Liver (tissue), 9 donors: ENCODE data around the gene USP30. TPM values are rescaled to one million over a fixed set of nuclear protein-coding genes. Genes with fewer than 3 reads are reported as not detected.

Experiments
- DNase-seq: peaks from one replicate; pipeline ENCODE4 v3.0.0-alpha.2; 2017; ENCODE audit warnings: low spot score
- H3K27ac ChIP-seq, 2 donors: one replicate each; pipeline ENCODE4 v1.7.0; 2013; ENCODE audit warnings: inconsistent platforms in 2 of 2, low read length in 2 of 2, control low read depth in 1 of 2, low read depth in 1 of 2, mild to moderate bottlenecking in 1 of 2
- H3K27me3 ChIP-seq, 4 donors: one replicate each; pipeline versions ENCODE4 v1.6.1 to v1.7.0; 2013; ENCODE audit warnings: low read length in 3 of 4, inconsistent platforms in 1 of 4, mild to moderate bottlenecking in 1 of 4, moderate library complexity in 1 of 4; ENCODE audit not compliant: control insufficient read depth in 4 of 4, insufficient read depth in 4 of 4
- H3K36me3 ChIP-seq, 4 donors: one replicate each; pipeline versions ENCODE4 v1.6.1 to v1.7.0; 2013; ENCODE audit warnings: low read length in 3 of 4, mild to moderate bottlenecking in 3 of 4, low read depth in 1 of 4, moderate library complexity in 1 of 4; ENCODE audit not compliant: control insufficient read depth in 4 of 4, insufficient read depth in 3 of 4
- H3K4me1 ChIP-seq, 4 donors: one replicate each; pipeline versions ENCODE4 v1.6.1 to v1.7.0; 2013; ENCODE audit warnings: low read length in 3 of 4, mild to moderate bottlenecking in 3 of 4, moderate library complexity in 1 of 4; ENCODE audit not compliant: control insufficient read depth in 4 of 4, insufficient read depth in 4 of 4
- H3K4me3 ChIP-seq, 3 donors: one replicate each; pipeline versions ENCODE4 v1.6.1 to v1.7.0; 2013; ENCODE audit warnings: low read length in 3 of 3, control low read depth in 1 of 3, low read depth in 1 of 3, mild to moderate bottlenecking in 1 of 3
- H3K9ac ChIP-seq, 2 donors: one replicate each; pipeline ENCODE4 v1.7.0; 2013; ENCODE audit warnings: low read length in 2 of 2, mild to moderate bottlenecking in 2 of 2, moderate library complexity in 2 of 2, control low read depth in 1 of 2, low read depth in 1 of 2
- H3K9me3 ChIP-seq, 4 donors: one replicate each; pipeline versions ENCODE4 v1.6.1 to v1.7.0; 2013; ENCODE audit warnings: low read length in 3 of 4; ENCODE audit not compliant: control insufficient read depth in 4 of 4
- EGR1 ChIP-seq, 2 donors: IDR thresholded peaks; 2 replicates each; pipeline ENCODE4 v1.6.1; 2016 to 2018; ENCODE audit warnings: antibody characterized with exemption in 2 of 2, low read depth in 2 of 2
- FOXA1 ChIP-seq: IDR thresholded peaks from 2 replicates; pipeline ENCODE4 v1.6.1; 2016; ENCODE audit warnings: antibody characterized with exemption
- FOXA2 ChIP-seq: IDR thresholded peaks from 2 replicates; pipeline ENCODE4 v1.6.1; 2016; ENCODE audit warnings: antibody characterized with exemption
- GABPA ChIP-seq, 2 donors: IDR thresholded peaks in 1 of 2; conservative IDR thresholded peaks in 1 of 2; 2 replicates each; pipeline ENCODE4 v1.6.1; 2016; ENCODE audit warnings: antibody characterized with exemption in 2 of 2, mild to moderate bottlenecking in 1 of 2, moderate library complexity in 1 of 2
- HNF4A ChIP-seq, 2 donors: conservative IDR thresholded peaks; 2 replicates each; pipeline ENCODE4 v1.6.1; 2016; ENCODE audit warnings: antibody characterized with exemption in 2 of 2, mild to moderate bottlenecking in 2 of 2
- HNF4G ChIP-seq: IDR thresholded peaks from 2 replicates; pipeline ENCODE4 v1.6.1; 2016; ENCODE audit warnings: antibody characterized with exemption
- JUND ChIP-seq, 2 donors: IDR thresholded peaks; 2 replicates each; pipeline ENCODE4 v1.6.1; 2016; ENCODE audit warnings: antibody characterized with exemption in 2 of 2
- NR2F2 ChIP-seq: IDR thresholded peaks from 2 replicates; pipeline ENCODE4 v1.6.1; 2016; ENCODE audit warnings: antibody characterized with exemption
- RAD21 ChIP-seq, 2 donors: IDR thresholded peaks; 2 replicates each; pipeline ENCODE4 v1.6.1; 2016; ENCODE audit warnings: antibody characterized with exemption in 2 of 2, mild to moderate bottlenecking in 2 of 2
- RXRA ChIP-seq, 2 donors: IDR thresholded peaks; 2 replicates each; pipeline ENCODE4 v1.6.1; 2017 to 2018; ENCODE audit warnings: antibody characterized with exemption in 2 of 2, mild to moderate bottlenecking in 1 of 2
- SP1 ChIP-seq: IDR thresholded peaks from 2 replicates; pipeline ENCODE4 v1.6.1; 2018; ENCODE audit warnings: antibody characterized with exemption, mild to moderate bottlenecking
- TAF1 ChIP-seq: conservative IDR thresholded peaks from 2 replicates; pipeline ENCODE4 v1.6.1; 2016; ENCODE audit warnings: antibody characterized with exemption, mild to moderate bottlenecking
- YY1 ChIP-seq: IDR thresholded peaks from 2 replicates; pipeline ENCODE4 v1.6.1; 2016; ENCODE audit warnings: antibody characterized with exemption, mild to moderate bottlenecking
- WGBS: extraction: QIAGEN DNeasy Blood & Tissue Kit; methylation state at CpG from one replicate; pipeline ENCODE4 v1.1.7; 2013; 5-methylcytosine and 5-hydroxymethylcytosine counted together
- polyA plus RNA-seq, 2 donors: library from polyadenylated mRNA; stranded (reverse) in 1 of 2; unstranded in 1 of 2; fragments of 200-250 nt in 1 of 2; fragments of >200 nt in 1 of 2; fragmentation: Nextera tagmentation in 1 of 2; extraction: Ambion mirVana in 1 of 2; gene quantifications; one replicate each; pipeline versions ENCODE4 v1.2.1 to v1.2.3, GENCODE V29; 2013 to 2015
- total RNA-seq, 2 donors: library from RNA; depleted of rRNA; stranded (reverse); fragments of >200 nt; gene quantifications; one replicate each; pipeline ENCODE4 v1.2.3, GENCODE V29; 2014
- TF ChIP-seq, protein P1 (sequence below): IDR thresholded peaks from 2 replicates; pipeline ENCODE4 v1.6.1; 2016; ENCODE audit warnings: antibody characterized with exemption, mild to moderate bottlenecking
- TF ChIP-seq, protein P2 (sequence below): IDR thresholded peaks from 2 replicates; pipeline ENCODE4 v1.6.1; 2016; ENCODE audit warnings: antibody characterized with exemption
- TF ChIP-seq, protein P3 (sequence below): IDR thresholded peaks from 2 replicates; pipeline ENCODE4 v1.6.1; 2016; ENCODE audit warnings: antibody characterized with exemption
- TF ChIP-seq, protein P4 (sequence below): IDR thresholded peaks from 2 replicates; pipeline ENCODE4 v1.6.1; 2016; ENCODE audit warnings: antibody characterized with exemption
- TF ChIP-seq, protein P5 (sequence below): fragments of 150-350 bp; IDR thresholded peaks from 2 replicates; pipeline ENCODE4 v1.5.1; 2017; ENCODE audit warnings: improper control_type of control experiment, low read depth, low read length; ENCODE audit not compliant: missing input control
- donor health status: healthy.
- donor health status: healthy.
- donor health status: healthy.
- donor health status: healthy.
- donor health status: healthy.

The USP30 gene
- total and polyA plus RNA-seq, 4 donors, result 6.4 to 12.1 (median 9.4) TPM

DNA sequence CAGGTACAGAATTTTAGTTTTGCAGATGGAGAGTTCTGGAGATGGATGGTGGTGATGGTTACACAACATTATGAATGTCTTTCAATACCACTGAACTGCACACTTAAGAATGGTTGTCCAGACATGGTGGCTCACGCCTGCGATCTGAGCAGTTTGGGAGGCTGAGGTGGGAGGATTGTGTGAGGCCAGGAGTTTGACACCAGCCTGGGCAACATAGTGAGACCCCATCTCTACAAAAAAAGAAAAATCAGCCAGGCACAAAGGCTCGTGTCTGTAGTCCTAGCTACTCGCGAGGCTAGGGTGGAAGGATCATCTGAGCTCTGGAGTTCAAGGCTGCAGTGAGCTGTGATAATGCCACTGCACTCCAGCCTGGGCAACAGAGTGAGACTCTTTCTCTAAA, 8.1 kb upstream of the USP30 start:
- H3K9ac ChIP-seq, result no peak overlapping the region
- no peaks in the 10 kb centered on the region for H3K27me3 ChIP-seq
- 83% methylated on average over 5 of the region's 5 CpGs for WGBS
- H3K9me3 ChIP-seq, result peaks cover 0 to 3% (median 1%) of the 10 kb centered on the region in 4 donors
- H3K4me3 ChIP-seq, result no peak overlapping the region
- H3K4me1 ChIP-seq, result no peaks in the 10 kb centered on the region
- no peak for DNase-seq
- H3K36me3 ChIP-seq, result no peaks in the 10 kb centered on the region
- TF ChIP-seq JUND (IDR thresholded peaks at IDR 0.05) (no peak), YY1 (no peak), FOXA2 (no peak), SP1 (no peak), RXRA (IDR thresholded peaks at IDR 0.05) (no peak), FOXA1 (no peak), HNF4G (no peak), HNF4A (conservative IDR thresholded peaks at IDR 0.05) (no peak), GABPA (IDR thresholded peaks at IDR 0.05 in 1 of 2, conservative IDR thresholded peaks at IDR 0.05 in 1 of 2) (no peak)
- TF ChIP-seq, protein P1, sequence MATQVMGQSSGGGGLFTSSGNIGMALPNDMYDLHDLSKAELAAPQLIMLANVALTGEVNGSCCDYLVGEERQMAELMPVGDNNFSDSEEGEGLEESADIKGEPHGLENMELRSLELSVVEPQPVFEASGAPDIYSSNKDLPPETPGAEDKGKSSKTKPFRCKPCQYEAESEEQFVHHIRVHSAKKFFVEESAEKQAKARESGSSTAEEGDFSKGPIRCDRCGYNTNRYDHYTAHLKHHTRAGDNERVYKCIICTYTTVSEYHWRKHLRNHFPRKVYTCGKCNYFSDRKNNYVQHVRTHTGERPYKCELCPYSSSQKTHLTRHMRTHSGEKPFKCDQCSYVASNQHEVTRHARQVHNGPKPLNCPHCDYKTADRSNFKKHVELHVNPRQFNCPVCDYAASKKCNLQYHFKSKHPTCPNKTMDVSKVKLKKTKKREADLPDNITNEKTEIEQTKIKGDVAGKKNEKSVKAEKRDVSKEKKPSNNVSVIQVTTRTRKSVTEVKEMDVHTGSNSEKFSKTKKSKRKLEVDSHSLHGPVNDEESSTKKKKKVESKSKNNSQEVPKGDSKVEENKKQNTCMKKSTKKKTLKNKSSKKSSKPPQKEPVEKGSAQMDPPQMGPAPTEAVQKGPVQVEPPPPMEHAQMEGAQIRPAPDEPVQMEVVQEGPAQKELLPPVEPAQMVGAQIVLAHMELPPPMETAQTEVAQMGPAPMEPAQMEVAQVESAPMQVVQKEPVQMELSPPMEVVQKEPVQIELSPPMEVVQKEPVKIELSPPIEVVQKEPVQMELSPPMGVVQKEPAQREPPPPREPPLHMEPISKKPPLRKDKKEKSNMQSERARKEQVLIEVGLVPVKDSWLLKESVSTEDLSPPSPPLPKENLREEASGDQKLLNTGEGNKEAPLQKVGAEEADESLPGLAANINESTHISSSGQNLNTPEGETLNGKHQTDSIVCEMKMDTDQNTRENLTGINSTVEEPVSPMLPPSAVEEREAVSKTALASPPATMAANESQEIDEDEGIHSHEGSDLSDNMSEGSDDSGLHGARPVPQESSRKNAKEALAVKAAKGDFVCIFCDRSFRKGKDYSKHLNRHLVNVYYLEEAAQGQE, result no peak
- TF ChIP-seq, protein P2, sequence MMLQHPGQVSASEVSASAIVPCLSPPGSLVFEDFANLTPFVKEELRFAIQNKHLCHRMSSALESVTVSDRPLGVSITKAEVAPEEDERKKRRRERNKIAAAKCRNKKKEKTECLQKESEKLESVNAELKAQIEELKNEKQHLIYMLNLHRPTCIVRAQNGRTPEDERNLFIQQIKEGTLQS, result no peak
- H3K27ac ChIP-seq, result no peak overlapping the region

DNA sequence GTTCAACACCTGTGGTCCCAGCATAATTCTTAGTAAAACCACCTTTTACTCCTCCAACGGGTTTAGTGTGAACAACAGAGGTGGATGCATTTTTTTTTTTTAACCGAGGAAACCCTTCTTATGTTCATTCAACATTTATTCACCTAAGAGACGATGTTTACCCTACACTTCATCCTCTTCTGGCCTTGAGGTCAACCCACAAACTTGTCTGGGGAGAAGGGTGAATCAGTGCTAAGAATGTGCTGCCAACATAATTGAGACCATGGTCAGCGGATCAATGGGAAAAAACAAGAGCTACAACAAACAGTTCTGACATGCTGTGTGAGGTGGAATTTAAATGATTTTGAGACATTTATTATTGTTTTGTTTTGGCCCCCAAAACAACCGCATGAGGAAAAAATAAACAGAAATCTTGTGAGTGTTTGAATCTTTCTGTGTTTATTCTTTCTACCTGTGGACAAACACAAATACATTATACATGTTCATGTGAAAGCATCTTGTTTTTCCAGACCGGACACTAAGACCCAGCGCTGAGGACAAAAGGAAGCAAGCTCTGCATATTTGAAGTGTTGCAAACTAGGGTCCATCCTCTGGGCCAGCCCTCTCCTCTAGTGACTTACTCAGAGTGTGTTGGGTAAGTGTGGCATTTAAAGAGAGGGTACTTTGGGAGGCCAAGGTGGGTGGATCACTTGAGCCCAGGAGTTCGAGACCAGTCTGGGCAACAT, 5.1 kb upstream of the USP30 start:
- DNase-seq, result no peak
- Histone ChIP-seq H3K4me3 (no peak overlapping the region), H3K27me3 (no peaks in the 10 kb centered on the region), H3K4me1 (peaks cover 0 to 6% (median 5%) of the 10 kb centered on the region in 4 donors), H3K9me3 (no peaks in the 10 kb centered on the region), H3K27ac (no peak overlapping the region), H3K36me3 (no peaks in the 10 kb centered on the region), H3K9ac (no peak overlapping the region)
- TF ChIP-seq EGR1 (IDR thresholded peaks at IDR 0.05; ENCODE audit: low read depth in 2 of 2) (no peak), JUND (IDR thresholded peaks at IDR 0.05) (no peak), YY1 (no peak), RAD21 (IDR thresholded peaks at IDR 0.05) (no peak), HNF4A (conservative IDR thresholded peaks at IDR 0.05) (no peak), RXRA (IDR thresholded peaks at IDR 0.05) (no peak), TAF1 (no peak), FOXA1 (no peak), NR2F2 (no peak), FOXA2 (no peak), GABPA (IDR thresholded peaks at IDR 0.05 in 1 of 2, conservative IDR thresholded peaks at IDR 0.05 in 1 of 2) (no peak), HNF4G (no peak), SP1 (no peak)
- TF ChIP-seq, protein P3, sequence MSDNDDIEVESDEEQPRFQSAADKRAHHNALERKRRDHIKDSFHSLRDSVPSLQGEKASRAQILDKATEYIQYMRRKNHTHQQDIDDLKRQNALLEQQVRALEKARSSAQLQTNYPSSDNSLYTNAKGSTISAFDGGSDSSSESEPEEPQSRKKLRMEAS, result no peak
- TF ChIP-seq, protein P4, sequence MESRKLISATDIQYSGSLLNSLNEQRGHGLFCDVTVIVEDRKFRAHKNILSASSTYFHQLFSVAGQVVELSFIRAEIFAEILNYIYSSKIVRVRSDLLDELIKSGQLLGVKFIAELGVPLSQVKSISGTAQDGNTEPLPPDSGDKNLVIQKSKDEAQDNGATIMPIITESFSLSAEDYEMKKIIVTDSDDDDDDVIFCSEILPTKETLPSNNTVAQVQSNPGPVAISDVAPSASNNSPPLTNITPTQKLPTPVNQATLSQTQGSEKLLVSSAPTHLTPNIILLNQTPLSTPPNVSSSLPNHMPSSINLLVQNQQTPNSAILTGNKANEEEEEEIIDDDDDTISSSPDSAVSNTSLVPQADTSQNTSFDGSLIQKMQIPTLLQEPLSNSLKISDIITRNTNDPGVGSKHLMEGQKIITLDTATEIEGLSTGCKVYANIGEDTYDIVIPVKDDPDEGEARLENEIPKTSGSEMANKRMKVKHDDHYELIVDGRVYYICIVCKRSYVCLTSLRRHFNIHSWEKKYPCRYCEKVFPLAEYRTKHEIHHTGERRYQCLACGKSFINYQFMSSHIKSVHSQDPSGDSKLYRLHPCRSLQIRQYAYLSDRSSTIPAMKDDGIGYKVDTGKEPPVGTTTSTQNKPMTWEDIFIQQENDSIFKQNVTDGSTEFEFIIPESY, result no peak
- TF ChIP-seq, protein P2, result no peak
- TF ChIP-seq, protein P5, sequence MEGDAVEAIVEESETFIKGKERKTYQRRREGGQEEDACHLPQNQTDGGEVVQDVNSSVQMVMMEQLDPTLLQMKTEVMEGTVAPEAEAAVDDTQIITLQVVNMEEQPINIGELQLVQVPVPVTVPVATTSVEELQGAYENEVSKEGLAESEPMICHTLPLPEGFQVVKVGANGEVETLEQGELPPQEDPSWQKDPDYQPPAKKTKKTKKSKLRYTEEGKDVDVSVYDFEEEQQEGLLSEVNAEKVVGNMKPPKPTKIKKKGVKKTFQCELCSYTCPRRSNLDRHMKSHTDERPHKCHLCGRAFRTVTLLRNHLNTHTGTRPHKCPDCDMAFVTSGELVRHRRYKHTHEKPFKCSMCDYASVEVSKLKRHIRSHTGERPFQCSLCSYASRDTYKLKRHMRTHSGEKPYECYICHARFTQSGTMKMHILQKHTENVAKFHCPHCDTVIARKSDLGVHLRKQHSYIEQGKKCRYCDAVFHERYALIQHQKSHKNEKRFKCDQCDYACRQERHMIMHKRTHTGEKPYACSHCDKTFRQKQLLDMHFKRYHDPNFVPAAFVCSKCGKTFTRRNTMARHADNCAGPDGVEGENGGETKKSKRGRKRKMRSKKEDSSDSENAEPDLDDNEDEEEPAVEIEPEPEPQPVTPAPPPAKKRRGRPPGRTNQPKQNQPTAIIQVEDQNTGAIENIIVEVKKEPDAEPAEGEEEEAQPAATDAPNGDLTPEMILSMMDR, result no peak
- TF ChIP-seq, protein P1, result no peak
- 76% methylated on average over 8 of the region's 8 CpGs for WGBS
